Putamen (tissue), 1 donor: Measurements from ENCODE around the gene FAM222B.
"Not testable (repeated sequence)": the region's sequence is repeated elsewhere in the genome, so short reads cannot be mapped to it uniquely, and the experiment has no call there.

Source experiments
- DNase-seq: peaks from one replicate; pipeline ENCODE4 v3.0.0-alpha.2; 2016; ENCODE audit warnings: low spot score

Gene FAM222B, protein sequence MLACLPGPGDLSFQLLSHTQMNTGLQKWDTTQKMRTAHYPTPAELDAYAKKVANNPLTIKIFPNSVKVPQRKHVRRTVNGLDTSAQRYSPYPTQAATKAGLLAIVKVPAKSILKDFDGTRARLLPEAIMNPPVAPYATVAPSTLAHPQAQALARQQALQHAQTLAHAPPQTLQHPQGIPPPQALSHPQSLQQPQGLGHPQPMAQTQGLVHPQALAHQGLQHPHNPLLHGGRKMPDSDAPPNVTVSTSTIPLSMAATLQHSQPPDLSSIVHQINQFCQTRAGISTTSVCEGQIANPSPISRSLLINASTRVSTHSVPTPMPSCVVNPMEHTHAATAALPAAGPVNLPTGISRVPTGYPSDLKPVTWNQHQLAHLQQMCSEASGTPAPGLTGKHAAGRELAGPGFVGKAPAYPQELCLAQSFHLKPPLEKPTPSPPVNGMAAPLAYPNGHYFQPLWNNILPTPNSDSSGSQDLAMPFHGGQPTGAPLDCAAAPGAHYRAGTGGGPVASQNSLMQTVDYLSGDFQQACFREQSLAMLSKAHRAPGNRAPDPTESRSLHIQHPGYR

DNA sequence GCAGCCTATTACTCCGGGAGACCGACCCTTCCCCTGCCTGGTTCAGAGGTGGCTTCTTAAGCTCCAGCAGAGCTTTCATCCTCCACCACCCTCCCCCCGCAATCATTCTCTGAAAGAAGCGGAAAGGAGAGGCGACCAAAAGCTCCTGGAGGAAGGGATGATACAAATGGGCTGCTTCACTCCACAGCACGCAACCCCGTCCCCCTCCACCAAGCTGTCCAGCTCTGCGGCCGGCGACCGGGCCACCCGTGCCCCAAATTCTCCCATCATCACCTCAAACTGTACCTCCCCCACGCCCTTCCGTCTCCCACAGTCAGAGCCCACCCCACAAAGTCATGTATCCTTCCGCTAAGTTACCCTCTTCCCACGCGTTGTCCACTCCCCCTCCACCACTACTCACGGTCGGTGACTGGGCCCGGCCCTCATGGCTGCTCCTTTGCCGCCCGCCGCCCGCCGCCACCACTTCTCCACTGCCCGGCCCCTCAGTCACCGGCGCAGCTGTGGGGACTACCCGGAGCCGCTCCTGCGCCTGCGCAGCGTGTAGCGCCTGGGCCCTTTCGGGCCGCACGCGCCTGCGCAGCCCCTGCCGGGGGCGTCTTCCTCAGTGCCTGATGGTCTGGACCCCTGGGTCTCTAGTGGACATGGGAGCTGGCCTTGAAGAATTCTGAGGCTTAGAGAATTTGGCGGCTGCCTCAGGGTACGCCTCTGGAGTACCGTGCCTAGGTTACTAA, at the start of gene FAM222B:
Gene FAM222B (minus strand): TSS at position 509 of the 731 bp plus-strand sequence. CDS start 76,123 bp downstream, outside the sequence.
- peak; percentile 86 for DNase-seq

DNA sequence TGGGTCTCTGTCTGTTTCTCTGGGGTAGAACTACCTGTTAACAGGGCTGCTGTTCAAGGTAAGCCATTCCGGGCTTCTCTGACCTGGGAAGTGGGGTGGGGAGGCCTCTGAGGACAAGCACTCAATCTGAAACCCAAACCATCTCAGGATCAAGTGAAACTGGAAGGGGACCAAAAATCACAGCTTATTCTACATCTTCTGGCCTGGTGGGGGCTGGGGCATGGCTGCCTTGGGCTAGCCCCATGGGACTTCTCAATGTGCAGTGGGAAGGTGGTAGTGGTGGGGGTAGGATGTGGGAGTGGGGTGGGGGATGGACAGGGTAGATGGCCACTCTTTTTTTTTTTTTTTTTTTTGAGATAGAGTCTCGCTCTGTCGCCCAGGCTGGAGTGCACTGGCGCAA, 49.4 kb upstream of the FAM222B start:
- DNase-seq: no peak

DNA sequence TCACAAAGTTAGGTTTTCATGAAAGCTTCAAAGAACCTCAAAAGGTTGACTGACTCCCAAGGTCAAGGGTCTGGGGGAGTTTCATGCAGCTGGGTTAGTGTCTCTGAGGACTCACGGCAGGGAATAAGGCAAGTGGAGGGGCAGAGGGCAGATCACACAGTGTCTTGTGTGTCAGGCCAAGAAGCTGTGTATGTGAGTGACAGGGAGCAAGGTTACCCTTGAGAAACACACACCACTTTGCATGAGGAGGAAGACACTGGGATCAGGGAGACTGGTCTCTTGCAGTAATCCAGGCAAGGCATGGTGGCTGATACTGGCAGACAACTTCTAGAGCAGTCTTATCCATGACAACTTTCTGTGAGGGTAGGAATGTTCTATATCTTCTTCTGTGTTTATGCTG, 48.6 kb upstream of the FAM222B start:
- DNase-seq: no peak

DNA sequence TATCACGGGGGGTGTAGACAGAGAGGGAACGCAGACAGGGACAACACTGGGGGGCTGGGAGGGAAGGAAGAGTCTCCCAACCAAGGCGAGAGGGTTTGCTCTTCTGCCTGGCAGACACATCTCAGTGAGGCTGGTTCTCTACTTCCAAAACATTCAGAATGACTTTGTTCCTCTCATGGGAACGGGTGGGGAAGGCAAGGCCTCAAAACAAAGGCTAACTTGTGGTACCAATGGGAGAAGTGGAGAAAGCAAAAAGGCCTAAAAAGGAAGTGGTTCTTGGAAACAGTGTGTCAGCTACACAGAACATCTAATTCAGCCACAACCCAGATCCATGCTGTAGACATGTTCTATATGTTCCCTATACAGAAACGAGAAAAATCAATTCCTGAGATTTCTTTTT, 47.4 kb upstream of the FAM222B start:
- DNase-seq: no peak

DNA sequence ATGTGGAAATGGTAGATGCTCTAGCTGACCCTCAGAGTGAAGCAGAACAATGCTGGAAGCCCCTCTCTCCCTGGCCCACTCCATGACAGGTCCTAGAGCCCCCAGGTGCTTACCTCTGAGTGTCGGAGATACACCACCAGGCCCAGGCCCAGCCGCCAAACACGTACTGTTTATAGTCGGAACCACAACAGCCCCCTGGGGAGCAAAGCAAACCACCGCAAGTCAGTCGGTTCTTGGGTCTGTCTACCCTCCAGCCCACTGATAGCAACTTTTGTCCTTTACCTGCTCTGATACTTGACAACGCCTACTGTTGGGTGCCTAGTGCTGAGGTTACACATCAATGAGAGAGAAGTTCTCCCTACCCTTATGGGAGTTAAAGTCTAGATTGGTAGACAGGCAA, 46.2 kb upstream of the FAM222B start:
- DNase-seq: no peak

DNA sequence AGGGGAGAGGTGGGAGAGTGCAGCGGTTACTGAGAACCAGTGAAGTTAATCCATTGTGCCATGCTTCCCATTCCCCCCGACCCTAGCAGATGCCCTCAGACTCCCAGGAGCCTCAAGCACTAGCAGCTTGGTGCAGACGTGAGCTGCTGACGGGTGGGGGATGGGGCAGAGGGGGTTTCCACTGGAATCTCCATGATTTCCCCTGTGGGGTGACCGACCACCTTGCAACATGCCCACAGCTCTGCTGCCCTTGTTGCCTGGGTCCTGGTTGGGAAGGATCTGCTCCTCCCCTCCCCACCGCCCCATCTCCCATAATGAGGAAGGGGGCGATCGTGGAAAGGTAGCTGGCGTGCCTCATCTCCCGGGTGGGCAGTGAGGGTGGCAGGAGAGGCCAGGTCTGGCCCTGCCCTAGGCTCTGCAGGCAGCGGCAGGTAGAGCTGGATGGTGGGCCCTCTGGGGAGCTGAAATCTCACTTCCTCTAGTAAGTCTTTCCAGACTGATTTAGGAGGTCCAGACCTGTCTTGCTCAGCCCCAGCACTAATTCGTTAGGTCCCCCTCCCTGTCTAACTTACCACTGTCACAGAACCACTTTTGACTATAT, 45.4 kb upstream of the FAM222B start:
- DNase-seq: no peak

DNA sequence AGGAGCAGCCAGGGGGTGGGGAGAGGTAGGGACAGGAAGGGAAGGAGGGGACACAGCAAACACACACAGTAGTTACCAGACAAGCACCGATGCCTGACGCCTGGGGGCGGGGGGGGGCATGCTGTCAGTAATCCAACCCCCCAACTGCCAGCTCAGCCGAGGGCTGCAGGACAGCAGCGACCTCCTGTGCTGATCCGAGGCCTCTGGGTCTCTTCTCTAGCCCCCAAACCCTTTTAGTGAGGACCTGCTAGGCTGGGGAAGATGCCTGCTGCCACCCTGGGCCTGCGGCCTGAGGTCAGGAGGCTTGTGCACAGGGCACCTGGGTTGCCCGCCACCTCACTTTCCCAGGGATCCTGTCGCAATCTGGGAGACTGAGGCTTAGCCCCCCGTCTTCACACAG, 43.4 kb upstream of the FAM222B start:
- DNase-seq: no peak

DNA sequence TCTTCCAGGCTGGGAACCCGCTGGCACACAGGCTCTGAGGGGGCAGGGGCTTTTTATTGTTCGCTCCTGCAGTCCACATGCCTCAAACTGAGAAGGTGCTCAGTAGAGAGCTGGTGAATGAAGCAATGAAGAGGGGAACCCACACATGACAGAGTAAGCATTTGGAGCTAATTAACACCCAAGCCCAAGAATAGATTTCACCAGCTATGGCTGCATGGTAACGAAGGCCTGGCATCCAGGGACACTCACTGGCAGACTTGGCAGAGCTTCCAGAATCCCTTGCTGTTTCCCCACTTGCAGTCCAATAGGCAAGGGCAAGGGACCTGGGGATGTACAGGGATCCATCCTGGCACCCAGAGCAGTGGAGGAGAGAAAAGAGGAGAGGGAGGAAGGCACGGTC, 42.8 kb upstream of the FAM222B start:
- no peak for DNase-seq

DNA sequence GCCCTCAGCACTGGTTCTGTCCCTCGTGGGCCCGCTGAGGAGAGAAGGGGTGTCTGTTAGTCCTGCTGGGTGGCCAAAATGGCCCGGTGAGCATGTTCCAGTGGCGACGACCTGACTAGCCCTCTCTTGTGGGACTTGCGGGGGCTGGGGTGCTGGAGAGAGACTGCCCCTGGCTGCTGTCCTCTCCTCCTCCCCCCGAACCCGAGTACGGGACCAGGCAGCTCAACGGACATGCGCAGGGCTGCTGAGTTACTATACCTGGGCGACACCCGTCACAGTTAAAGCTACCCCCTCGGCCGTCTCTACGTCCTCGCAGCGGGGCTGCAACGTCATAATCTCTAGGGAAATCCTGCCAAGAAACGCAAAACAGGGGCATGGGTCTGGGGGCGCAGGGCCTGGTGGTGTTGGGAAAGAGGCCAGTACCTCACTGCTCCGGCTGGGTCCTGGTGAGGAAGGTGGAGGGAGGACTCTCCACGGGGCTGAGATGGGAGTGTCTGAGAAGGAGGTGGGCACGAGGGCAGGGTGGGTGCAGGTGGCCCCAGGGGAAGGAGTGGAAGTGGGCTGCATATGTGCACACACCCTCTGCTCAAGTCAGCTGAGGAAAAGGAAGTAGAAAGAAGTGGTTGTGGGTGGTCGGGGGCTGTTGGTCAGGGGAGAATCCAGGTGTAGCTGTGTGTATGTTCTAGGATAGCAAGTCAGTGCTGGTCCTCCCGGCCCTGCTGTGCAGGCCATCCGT, 41.5 kb upstream of the FAM222B start:
- DNase-seq: no peak

DNA sequence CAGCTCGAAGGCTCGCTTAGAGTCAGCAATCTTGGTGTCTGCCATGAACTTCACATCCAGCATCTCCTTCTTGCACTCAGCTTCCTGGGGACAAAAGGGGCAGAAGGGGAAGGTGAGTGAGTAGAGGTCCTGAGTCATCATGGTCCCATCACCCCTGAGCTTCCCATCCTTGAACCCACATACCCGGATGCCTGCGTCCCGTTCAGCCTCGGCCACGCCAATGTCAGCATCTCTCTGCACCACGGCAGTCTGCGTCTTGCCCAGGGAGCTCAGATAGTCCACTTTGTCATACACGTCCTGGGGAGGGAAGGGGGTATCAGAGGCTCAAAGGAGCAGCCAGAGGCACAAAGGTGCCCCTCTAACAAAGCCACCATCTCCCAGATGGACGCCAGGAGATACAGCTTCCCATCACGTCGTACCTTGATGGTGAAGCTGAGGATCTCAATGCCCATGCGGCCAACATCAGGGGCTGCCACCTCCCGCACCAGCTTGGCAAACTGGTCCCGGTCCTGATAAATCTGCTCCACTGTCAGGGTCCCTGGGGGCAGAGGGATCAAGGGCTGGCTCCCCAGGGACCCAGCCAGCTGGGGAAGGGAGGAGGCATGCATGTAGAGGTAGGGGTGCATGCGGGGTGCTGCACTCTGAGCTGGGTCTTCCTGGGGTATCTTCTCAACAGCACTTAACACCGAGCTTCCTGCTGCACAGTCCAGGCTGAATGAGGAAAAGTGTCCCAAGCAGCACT, 39.7 kb upstream of the FAM222B start:
- DNase-seq: no peak

DNA sequence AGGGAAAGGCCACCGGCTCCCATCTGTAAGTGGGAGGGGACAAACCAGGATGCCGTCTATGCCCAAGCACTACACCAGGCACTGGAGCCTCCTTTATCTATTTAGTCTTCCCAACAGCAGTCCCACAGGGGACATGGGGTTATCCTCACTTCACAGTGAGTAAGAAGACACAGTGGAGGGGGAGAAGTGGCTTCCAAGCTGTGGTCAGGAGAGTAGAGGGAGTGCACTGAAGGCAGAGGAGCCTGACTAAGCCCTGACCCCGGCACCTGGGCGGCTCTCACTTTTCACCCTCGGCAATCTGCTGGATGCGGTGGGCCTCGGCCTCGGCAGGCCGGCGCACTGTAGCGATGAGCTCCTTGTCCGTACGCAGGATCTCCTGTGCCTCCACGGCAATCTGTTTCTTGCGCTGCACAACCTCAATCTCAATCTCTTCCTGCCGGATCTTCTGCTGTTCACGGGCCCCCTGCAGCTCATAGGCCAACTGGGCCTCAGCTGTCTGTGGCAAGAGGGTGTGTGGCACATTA, 39.0 kb upstream of the FAM222B start:
- DNase-seq: no peak

DNA sequence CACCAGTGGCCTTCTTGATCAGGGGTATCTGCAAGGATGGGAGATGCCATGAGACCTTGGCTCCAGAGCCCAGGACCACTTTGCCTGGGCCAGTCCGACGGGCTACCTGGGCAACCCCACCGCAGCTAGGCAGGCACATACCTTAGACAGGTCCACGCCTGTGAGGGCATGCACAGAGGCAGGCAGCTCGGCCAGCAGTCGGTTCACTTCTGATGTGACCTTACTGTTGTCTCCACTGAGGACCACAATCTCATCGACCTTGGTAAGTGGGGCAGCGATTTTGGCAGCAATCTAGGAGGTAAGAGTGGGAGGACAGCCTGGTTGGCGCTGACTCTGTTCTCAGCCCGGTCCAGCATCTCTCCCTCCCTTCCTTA, 38.0 kb upstream of the FAM222B start:
- no peak for DNase-seq

DNA sequence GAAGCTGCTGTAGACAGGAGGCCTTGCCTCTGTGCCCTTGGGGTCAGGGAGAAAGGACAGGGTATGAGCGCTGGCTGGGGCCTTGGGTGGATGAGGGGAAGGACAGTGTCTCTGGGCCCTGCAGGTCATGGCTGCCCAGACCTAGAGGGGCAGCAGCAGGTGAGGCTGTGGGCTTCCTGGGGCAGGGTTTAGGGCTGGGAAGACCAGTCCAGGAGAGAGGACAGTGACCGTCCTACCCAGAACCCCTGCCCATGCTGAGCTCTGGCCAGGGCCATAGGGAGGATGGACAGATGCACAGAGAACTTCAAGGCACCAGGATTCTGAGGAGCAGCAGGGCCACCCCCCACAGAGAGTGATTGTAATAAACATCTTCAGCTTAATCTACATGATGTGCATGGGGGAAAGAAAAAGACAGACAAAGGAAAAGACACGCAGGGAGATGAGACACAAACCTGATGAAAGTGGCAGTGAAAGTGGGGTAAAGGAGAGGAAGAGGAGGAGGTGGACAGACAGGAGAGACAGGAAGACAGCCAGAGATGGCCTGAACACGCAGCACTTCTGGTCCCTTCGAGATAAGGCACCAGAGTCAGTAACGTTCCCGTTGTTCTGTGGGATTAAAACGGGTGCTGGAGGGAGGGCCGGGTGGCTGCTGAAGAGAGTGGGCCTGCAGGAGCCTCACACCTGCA, 37.4 kb upstream of the FAM222B start:
- no peak for DNase-seq

DNA sequence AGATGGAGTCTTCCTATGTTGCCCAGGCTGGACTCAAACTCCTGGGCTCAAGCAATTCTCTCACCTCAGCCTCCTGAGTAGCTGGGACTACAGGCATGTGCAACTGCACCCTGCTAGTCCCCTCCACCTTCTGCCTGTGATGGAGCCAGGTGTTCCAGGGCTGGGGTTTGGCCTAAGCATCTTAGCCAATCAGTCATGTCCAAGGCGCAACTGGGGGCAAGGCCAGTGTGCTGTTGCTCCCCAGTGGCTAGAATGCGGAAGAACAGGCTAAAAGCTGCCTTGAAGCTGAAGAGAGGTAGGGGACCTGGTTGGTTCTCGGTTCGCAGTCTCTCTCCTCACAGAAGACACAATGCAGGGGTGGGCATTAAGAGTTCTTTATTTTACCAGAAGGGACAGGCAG, 36.4 kb upstream of the FAM222B start:
- no peak for DNase-seq

DNA sequence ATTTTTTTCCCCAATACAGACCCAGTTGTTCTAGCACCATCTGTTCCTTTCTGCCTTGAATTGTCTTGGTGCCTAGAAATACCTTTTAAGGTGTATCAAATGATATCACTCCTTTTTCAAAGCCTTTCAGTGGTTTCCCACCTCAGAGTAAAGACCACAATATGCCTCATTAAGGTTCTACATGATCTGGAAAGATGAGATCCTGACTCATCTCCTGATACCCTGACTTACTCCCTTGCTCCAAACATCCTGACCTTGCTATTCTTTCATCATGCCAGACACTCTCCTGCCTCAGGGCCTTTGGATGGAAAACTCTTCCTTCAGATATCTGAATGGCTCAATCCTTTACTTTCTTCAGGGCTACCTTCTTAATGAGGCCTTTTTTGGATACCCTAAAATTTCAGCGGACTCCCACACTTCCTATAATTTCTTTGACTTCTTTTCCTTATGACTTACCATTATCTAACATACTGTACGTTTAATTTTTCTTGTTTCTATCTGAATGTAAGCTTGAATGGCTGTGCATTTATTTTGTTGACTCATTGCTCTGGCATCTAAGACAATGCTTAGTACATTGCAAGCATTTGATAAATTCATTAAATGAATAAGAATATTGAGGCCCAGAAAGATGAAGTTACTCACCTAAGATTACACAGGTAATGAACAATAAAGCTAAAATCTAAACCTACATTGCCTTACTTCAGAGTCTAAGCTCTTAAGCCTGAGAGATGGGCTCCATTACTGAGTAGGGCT, 35.7 kb upstream of the FAM222B start:
- no peak for DNase-seq

DNA sequence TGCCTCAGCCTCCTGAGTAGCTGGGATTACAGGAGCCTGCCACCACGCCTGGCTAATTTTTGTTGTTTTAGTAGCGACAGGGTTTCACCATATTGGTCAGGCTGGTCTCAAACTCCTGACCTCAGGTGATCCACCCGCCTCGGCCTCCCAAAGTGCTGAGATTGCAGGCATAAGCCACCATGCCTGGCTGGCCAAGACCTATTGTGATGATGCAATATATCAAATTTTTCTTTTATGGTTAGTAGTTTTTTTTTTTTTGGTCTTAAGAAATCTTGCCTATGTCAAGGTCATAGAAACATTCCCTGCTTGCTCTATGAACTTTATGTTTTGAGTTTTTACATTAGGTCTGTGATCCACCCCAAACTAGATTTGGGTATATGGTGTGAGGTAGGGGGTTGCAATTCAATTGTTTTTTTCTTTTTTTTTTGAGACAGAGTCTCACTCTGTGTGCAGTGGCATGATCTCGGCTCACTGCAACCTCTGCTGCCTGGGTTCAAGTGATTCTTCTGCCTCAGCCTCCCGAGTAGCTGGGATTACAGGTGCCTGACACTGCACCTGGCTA, 34.6 kb upstream of the FAM222B start:
- not testable (repeated sequence) for DNase-seq

DNA sequence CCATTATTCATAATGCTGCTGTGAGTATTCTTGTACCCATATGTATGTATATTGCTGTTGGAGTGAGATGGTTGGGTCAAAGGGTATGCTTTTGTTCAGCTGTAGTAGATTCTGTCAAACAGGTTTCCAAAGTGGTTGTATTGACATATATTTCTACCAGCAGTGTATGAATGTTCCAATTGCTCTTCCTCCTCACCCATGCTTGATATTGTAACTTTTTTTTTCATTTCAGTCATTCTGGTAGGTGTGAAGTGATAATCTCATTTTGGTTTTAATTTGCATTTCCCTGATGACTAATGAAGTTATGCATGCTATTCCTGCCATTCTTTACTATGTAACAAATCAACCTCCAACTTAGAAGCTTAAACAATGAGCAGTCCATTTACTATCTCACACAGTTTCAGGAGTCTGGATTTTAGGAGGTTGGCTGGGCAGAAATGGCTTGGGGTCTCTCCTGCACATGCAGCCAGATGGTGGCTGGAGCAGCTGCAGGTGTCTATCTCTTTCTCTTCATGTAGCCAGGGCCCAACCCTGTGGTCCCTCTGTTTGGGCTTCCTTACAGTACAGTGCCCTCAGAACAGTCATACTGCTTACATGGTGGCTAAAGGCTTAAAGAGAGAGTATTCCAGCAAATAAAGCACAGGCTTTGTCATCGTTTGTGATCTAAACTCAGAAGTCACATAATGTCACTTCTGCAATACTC, 33.4 kb upstream of the FAM222B start:
- no peak for DNase-seq

DNA sequence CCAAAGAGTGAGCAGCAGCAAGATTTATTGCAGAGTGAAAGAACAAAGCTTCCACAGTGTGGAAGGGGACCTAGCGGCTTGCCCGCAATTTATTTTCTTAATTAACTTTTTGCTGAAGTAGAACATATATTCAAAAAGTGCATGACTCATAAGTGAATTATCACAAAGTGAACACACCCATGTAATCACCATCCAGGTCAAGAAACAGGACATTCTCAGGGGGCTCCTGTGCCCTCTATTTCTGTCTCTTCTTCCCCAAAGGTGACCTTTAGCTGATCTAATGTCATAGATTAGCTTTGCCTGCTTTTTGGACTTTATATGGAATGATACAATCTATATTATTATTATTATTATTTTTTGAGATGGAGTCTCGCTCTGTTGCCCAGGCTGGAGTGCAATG, 32.2 kb upstream of the FAM222B start:
- DNase-seq: no peak

DNA sequence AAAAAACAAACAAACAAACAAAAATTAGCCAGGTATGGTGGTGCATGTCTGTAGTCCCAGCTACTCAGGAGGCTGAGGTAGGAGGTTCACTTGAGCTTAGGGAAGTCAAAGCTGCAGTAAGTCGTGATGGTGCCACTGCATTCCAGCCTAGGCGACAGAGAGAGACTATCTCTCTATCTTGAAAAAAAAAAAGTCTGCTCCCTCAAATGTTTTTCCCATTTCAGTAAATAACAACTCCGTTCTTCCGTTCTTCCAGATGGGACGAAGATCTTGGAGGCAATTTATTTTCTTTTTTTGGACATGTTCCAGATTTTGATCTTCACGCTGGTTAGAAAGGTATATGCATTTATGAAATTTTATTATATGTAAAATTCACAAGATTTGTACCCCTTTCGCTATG, 31.2 kb upstream of the FAM222B start:
- no peak for DNase-seq
